GM23338 (cell line): ENCODE results near the gene MBD6. TPM values are rescaled to one million over a fixed set of nuclear protein-coding genes. Genes with fewer than 3 reads are reported as not detected.

Experiments used
- ATAC-seq: fragments of 200-7000 bp; cut with Tn5 transposase; 3 replicates; pipeline ENCODE4 v1.9.1; 2020
- DNase-seq: peaks from one replicate; pipeline ENCODE4 v3.0.0-alpha.2; 2015; ENCODE audit warnings: low spot score
- H2AFZ ChIP-seq: fragments of 200-600 bp; sonication (generic); 2 replicates; pipeline ENCODE4 v1.8.0; 2016; ENCODE audit warnings: antibody characterized with exemption, mild to moderate bottlenecking, moderate library complexity
- H3F3A ChIP-seq: fragments of 200-600 bp; sonication (generic); replicated peaks from 2 replicates; pipeline ENCODE4 v1.8.0; 2017; ENCODE audit warnings: antibody characterized with exemption, mixed run types, low read depth
- H3K27ac ChIP-seq: fragments of 200-600 bp; sonication (generic); 2 replicates; pipeline ENCODE4 v1.6.1; 2016; ENCODE audit warnings: low read depth
- H3K27me3 ChIP-seq: fragments of 200-600 bp; sonication (generic); 2 replicates; pipeline ENCODE4 v1.8.0; 2016; ENCODE audit warnings: mild to moderate bottlenecking, mixed run types, moderate library complexity; ENCODE audit not compliant: insufficient read depth
- H3K36me3 ChIP-seq: fragments of 200-600 bp; sonication (generic); 2 replicates; pipeline ENCODE4 v1.8.0; 2016; ENCODE audit warnings: mild to moderate bottlenecking; ENCODE audit not compliant: insufficient read depth
- H3K4me1 ChIP-seq: fragments of 200-600 bp; sonication (generic); 2 replicates; pipeline ENCODE4 v1.8.0; 2016; ENCODE audit warnings: mild to moderate bottlenecking, moderate library complexity; ENCODE audit not compliant: insufficient read depth
- H3K4me2 ChIP-seq: fragments of 200-600 bp; sonication (generic); 2 replicates; pipeline ENCODE4 v1.7.1; 2017; ENCODE audit warnings: mixed run types
- H3K4me3 ChIP-seq: fragments of 200-600 bp; sonication (generic); 2 replicates; pipeline ENCODE4 v1.6.1; 2016; ENCODE audit warnings: mixed run types
- H3K79me2 ChIP-seq: fragments of 200-600 bp; sonication (generic); replicated peaks from 2 replicates; pipeline ENCODE4 v1.8.0; 2017; ENCODE audit warnings: mild to moderate bottlenecking; ENCODE audit not compliant: insufficient read depth
- H3K9me2 ChIP-seq: fragments of 200-600 bp; sonication (generic); 2 replicates; pipeline ENCODE4 v1.8.0; 2017; ENCODE audit not compliant: insufficient read depth
- H4K20me1 ChIP-seq: fragments of 200-600 bp; sonication (generic); replicated peaks from 2 replicates; pipeline ENCODE4 v1.8.0; 2017; ENCODE audit warnings: mild to moderate bottlenecking; ENCODE audit not compliant: insufficient read depth
- H3K27ac Mint-ChIP-seq: 2 replicates; pipeline ENCODE4 v1.8.0; 2020; ENCODE audit warnings: inconsistent platforms, mild to moderate bottlenecking, moderate library complexity, mixed read lengths
- H3K27me3 Mint-ChIP-seq: 3 replicates; pipeline ENCODE4 v1.8.0; 2022; ENCODE audit warnings: low read depth, mild to moderate bottlenecking, moderate library complexity, mixed read lengths, inconsistent platforms; ENCODE audit not compliant: insufficient read depth, poor library complexity
- H3K36me3 Mint-ChIP-seq: 3 replicates; pipeline ENCODE4 v1.8.0; 2021; ENCODE audit warnings: low read depth, mild to moderate bottlenecking, inconsistent platforms, moderate library complexity, mixed read lengths
- H3K4me1 Mint-ChIP-seq: 3 replicates; pipeline ENCODE4 v1.8.0; 2020; ENCODE audit warnings: mild to moderate bottlenecking, inconsistent platforms, mixed read lengths
- H3K4me3 Mint-ChIP-seq: 3 replicates; pipeline ENCODE4 v1.8.0; 2021; ENCODE audit warnings: moderate library complexity, mild to moderate bottlenecking, inconsistent platforms, mixed read lengths
- H3K9me3 Mint-ChIP-seq: 3 replicates; pipeline ENCODE4 v1.8.0; 2020; ENCODE audit warnings: moderate library complexity, mild to moderate bottlenecking, inconsistent platforms, mixed read lengths
- EZH2 ChIP-seq: fragments of 200-600 bp; sonication (generic); IDR thresholded peaks from one replicate; pipeline ENCODE4 v1.8.0; 2017; ENCODE audit warnings: antibody characterized with exemption, mild to moderate bottlenecking, low read depth; ENCODE audit not compliant: unreplicated experiment
- NANOG ChIP-seq: IDR thresholded peaks from 2 replicates; pipeline ENCODE4 v1.6.1; 2016; ENCODE audit warnings: antibody characterized with exemption, borderline replicate concordance
- STAT1 ChIP-seq: IDR thresholded peaks from one replicate; pipeline ENCODE4 v1.6.1; 2016; ENCODE audit warnings: antibody characterized with exemption; ENCODE audit not compliant: unreplicated experiment
- polyA plus RNA-seq: library from polyadenylated mRNA; unstranded; fragments of >200 nt; fragmentation: Nextera tagmentation; extraction: Ambion mirVana; gene quantifications from 2 replicates; pipeline ENCODE4 v1.2.1, GENCODE V29; 2016
- total RNA-seq: library from RNA; depleted of rRNA; stranded (reverse); fragments of >200 nt; shearing (Covaris generic); gene quantifications from 2 replicates; pipeline ENCODE4 v1.2.3, GENCODE V29; 2014
- TF ChIP-seq, protein P1 (sequence below): fragments of 250-450 bp; sonication (Bioruptor Pico); IDR thresholded peaks from 2 replicates; pipeline ENCODE4 v1.5.0; 2020; ENCODE audit warnings: mild to moderate bottlenecking, moderate library complexity

Gene MBD6
- total and polyA plus RNA-seq, 2 experiments from 2014 or later = 12.5 to 17.1 TPM

DNA sequence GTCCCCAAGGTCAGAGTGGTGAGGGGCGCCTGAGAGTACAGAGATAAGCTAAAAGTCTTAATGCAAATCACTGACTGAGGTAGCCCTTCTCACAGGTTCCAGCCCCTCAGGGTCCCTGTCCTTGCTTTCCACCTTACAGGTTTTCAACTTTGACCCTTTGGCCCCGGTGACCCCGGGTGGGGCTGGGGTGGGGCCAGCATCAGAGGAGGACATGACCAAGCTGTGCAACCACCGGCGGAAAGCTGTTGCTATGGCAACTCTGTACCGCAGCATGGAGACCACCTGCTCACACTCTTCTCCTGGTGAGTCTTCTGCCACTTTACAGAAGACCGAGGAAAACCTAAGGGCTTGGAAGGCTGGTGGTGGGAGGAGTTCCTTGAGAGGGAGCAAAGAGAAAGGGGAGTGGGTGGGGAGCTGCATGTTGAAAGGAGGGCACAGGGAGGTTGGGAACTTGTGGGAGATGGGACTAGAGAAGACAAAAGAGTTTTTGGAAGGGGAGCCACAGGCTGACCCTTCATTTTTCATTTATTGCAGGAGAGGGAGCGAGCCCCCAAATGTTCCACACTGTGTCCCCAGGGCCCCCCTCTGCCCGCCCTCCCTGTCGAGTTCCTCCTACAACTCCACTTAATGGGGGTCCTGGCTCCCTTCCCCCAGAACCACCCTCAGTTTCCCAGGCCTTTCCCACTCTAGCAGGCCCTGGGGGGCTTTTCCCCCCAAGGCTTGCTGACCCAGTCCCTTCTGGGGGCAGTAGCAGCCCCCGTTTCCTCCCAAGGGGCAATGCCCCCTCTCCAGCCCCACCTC lies 2.4 kb downstream of the MBD6 start:
- H3K27me3 Mint-ChIP-seq = peaks cover 44% of the 10 kb centered on the region
- Histone ChIP-seq H3K9me2 (no peaks in the 10 kb centered on the region), H3K36me3 (no peaks in the 10 kb centered on the region; the same call in 1 of the 2 replicates), H2AFZ (no peak overlapping the region), H3K27ac (no peak overlapping the region), H4K20me1 (peaks cover 13% of the 10 kb centered on the region), H3K4me2 (no peak overlapping the region), H3K79me2 (0 out of 2 replicates have a peak, but pooled peaks cover 7% of the 10 kb centered on the region), H3K27me3 (no peaks in the 10 kb centered on the region), H3K4me3 (no peak overlapping the region), H3F3A (peaks cover 32% of the 10 kb centered on the region), H3K4me1 (peaks cover 26% of the 10 kb centered on the region)
- H3K27ac Mint-ChIP-seq = 0 out of 2 replicates have a peak overlapping the region, but pooled peaks have one; percentile 23
- H3K9me3 Mint-ChIP-seq = no peaks in the 10 kb centered on the region; the same call in 2 of the 3 replicates
- peak overlapping the region; percentile 92; the same call in 1 of the 3 replicates for H3K4me3 Mint-ChIP-seq
- no peak for ATAC-seq
- peaks cover 44% of the 10 kb centered on the region for H3K4me1 Mint-ChIP-seq
- peaks cover 25% of the 10 kb centered on the region for H3K36me3 Mint-ChIP-seq
- TF ChIP-seq STAT1 (no peak), NANOG (no peak), EZH2 (no peak)
- TF ChIP-seq, protein P1, sequence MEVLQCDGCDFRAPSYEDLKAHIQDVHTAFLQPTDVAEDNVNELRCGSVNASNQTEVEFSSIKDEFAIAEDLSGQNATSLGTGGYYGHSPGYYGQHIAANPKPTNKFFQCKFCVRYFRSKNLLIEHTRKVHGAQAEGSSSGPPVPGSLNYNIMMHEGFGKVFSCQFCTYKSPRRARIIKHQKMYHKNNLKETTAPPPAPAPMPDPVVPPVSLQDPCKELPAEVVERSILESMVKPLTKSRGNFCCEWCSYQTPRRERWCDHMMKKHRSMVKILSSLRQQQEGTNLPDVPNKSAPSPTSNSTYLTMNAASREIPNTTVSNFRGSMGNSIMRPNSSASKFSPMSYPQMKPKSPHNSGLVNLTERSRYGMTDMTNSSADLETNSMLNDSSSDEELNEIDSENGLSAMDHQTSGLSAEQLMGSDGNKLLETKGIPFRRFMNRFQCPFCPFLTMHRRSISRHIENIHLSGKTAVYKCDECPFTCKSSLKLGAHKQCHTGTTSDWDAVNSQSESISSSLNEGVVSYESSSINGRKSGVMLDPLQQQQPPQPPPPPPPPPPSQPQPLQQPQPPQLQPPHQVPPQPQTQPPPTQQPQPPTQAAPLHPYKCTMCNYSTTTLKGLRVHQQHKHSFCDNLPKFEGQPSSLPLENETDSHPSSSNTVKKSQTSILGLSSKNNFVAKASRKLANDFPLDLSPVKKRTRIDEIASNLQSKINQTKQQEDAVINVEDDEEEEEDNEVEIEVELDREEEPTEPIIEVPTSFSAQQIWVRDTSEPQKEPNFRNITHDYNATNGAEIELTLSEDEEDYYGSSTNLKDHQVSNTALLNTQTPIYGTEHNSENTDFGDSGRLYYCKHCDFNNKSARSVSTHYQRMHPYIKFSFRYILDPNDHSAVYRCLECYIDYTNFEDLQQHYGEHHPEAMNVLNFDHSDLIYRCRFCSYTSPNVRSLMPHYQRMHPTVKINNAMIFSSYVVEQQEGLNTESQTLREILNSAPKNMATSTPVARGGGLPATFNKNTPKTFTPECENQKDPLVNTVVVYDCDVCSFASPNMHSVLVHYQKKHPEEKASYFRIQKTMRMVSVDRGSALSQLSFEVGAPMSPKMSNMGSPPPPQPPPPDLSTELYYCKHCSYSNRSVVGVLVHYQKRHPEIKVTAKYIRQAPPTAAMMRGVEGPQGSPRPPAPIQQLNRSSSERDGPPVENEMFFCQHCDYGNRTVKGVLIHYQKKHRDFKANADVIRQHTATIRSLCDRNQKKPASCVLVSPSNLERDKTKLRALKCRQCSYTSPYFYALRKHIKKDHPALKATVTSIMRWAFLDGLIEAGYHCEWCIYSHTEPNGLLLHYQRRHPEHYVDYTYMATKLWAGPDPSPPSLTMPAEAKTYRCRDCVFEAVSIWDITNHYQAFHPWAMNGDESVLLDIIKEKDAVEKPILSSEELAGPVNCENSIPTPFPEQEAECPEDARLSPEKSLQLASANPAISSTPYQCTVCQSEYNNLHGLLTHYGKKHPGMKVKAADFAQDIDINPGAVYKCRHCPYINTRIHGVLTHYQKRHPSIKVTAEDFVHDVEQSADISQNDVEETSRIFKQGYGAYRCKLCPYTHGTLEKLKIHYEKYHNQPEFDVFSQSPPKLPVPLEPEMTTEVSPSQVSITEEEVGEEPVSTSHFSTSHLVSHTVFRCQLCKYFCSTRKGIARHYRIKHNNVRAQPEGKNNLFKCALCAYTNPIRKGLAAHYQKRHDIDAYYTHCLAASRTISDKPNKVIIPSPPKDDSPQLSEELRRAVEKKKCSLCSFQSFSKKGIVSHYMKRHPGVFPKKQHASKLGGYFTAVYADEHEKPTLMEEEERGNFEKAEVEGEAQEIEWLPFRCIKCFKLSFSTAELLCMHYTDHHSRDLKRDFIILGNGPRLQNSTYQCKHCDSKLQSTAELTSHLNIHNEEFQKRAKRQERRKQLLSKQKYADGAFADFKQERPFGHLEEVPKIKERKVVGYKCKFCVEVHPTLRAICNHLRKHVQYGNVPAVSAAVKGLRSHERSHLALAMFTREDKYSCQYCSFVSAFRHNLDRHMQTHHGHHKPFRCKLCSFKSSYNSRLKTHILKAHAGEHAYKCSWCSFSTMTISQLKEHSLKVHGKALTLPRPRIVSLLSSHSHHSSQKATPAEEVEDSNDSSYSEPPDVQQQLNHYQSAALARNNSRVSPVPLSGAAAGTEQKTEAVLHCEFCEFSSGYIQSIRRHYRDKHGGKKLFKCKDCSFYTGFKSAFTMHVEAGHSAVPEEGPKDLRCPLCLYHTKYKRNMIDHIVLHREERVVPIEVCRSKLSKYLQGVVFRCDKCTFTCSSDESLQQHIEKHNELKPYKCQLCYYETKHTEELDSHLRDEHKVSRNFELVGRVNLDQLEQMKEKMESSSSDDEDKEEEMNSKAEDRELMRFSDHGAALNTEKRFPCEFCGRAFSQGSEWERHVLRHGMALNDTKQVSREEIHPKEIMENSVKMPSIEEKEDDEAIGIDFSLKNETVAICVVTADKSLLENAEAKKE (CRISPR knock-in tag) = no peak
- DNase-seq = no peak
